GM23338 (cell line): ENCODE measurements around the gene SH3GL3. TPM values are rescaled to one million over a fixed set of nuclear protein-coding genes. Genes with fewer than 3 reads are reported as not detected.

ENCODE experiments used
- ATAC-seq: fragments of 200-7000 bp; cut with Tn5 transposase; 3 replicates; pipeline ENCODE4 v1.9.1; 2020
- DNase-seq: peaks from one replicate; pipeline ENCODE4 v3.0.0-alpha.2; 2015; ENCODE audit warnings: low spot score
- H2AFZ ChIP-seq: fragments of 200-600 bp; sonication (generic); 2 replicates; pipeline ENCODE4 v1.8.0; 2016; ENCODE audit warnings: antibody characterized with exemption, mild to moderate bottlenecking, moderate library complexity
- H3F3A ChIP-seq: fragments of 200-600 bp; sonication (generic); replicated peaks from 2 replicates; pipeline ENCODE4 v1.8.0; 2017; ENCODE audit warnings: antibody characterized with exemption, mixed run types, low read depth
- H3K27ac ChIP-seq: fragments of 200-600 bp; sonication (generic); 2 replicates; pipeline ENCODE4 v1.6.1; 2016; ENCODE audit warnings: low read depth
- H3K27me3 ChIP-seq: fragments of 200-600 bp; sonication (generic); 2 replicates; pipeline ENCODE4 v1.8.0; 2016; ENCODE audit warnings: mild to moderate bottlenecking, mixed run types, moderate library complexity; ENCODE audit not compliant: insufficient read depth
- H3K36me3 ChIP-seq: fragments of 200-600 bp; sonication (generic); 2 replicates; pipeline ENCODE4 v1.8.0; 2016; ENCODE audit warnings: mild to moderate bottlenecking; ENCODE audit not compliant: insufficient read depth
- H3K4me1 ChIP-seq: fragments of 200-600 bp; sonication (generic); 2 replicates; pipeline ENCODE4 v1.8.0; 2016; ENCODE audit warnings: mild to moderate bottlenecking, moderate library complexity; ENCODE audit not compliant: insufficient read depth
- H3K4me2 ChIP-seq: fragments of 200-600 bp; sonication (generic); 2 replicates; pipeline ENCODE4 v1.7.1; 2017; ENCODE audit warnings: mixed run types
- H3K4me3 ChIP-seq: fragments of 200-600 bp; sonication (generic); 2 replicates; pipeline ENCODE4 v1.6.1; 2016; ENCODE audit warnings: mixed run types
- H3K79me2 ChIP-seq: fragments of 200-600 bp; sonication (generic); replicated peaks from 2 replicates; pipeline ENCODE4 v1.8.0; 2017; ENCODE audit warnings: mild to moderate bottlenecking; ENCODE audit not compliant: insufficient read depth
- H3K9me2 ChIP-seq: fragments of 200-600 bp; sonication (generic); 2 replicates; pipeline ENCODE4 v1.8.0; 2017; ENCODE audit not compliant: insufficient read depth
- H4K20me1 ChIP-seq: fragments of 200-600 bp; sonication (generic); replicated peaks from 2 replicates; pipeline ENCODE4 v1.8.0; 2017; ENCODE audit warnings: mild to moderate bottlenecking; ENCODE audit not compliant: insufficient read depth
- H3K27ac Mint-ChIP-seq: 2 replicates; pipeline ENCODE4 v1.8.0; 2020; ENCODE audit warnings: inconsistent platforms, mild to moderate bottlenecking, moderate library complexity, mixed read lengths
- H3K27me3 Mint-ChIP-seq: 3 replicates; pipeline ENCODE4 v1.8.0; 2022; ENCODE audit warnings: low read depth, mild to moderate bottlenecking, moderate library complexity, mixed read lengths, inconsistent platforms; ENCODE audit not compliant: insufficient read depth, poor library complexity
- H3K36me3 Mint-ChIP-seq: 3 replicates; pipeline ENCODE4 v1.8.0; 2021; ENCODE audit warnings: low read depth, mild to moderate bottlenecking, inconsistent platforms, moderate library complexity, mixed read lengths
- H3K4me1 Mint-ChIP-seq: 3 replicates; pipeline ENCODE4 v1.8.0; 2020; ENCODE audit warnings: mild to moderate bottlenecking, inconsistent platforms, mixed read lengths
- H3K4me3 Mint-ChIP-seq: 3 replicates; pipeline ENCODE4 v1.8.0; 2021; ENCODE audit warnings: moderate library complexity, mild to moderate bottlenecking, inconsistent platforms, mixed read lengths
- H3K9me3 Mint-ChIP-seq: 3 replicates; pipeline ENCODE4 v1.8.0; 2020; ENCODE audit warnings: moderate library complexity, mild to moderate bottlenecking, inconsistent platforms, mixed read lengths
- CREB1 ChIP-seq: fragments of 250-450 bp; sonication (Bioruptor Pico); IDR thresholded peaks from 2 replicates; pipeline ENCODE4 v1.5.0; 2020; ENCODE audit warnings: low read depth, mild to moderate bottlenecking, moderate library complexity
- EZH2 ChIP-seq: fragments of 200-600 bp; sonication (generic); IDR thresholded peaks from one replicate; pipeline ENCODE4 v1.8.0; 2017; ENCODE audit warnings: antibody characterized with exemption, mild to moderate bottlenecking, low read depth; ENCODE audit not compliant: unreplicated experiment
- EZH2phosphoT487 ChIP-seq: fragments of 200-600 bp; sonication (generic); IDR thresholded peaks from one replicate; pipeline ENCODE4 v1.8.1; 2018; ENCODE audit warnings: antibody characterized with exemption; ENCODE audit not compliant: unreplicated experiment
- JUNB ChIP-seq: IDR thresholded peaks from one replicate; pipeline ENCODE4 v1.6.1; 2016; ENCODE audit warnings: antibody characterized with exemption; ENCODE audit not compliant: unreplicated experiment
- NANOG ChIP-seq: IDR thresholded peaks from 2 replicates; pipeline ENCODE4 v1.6.1; 2016; ENCODE audit warnings: antibody characterized with exemption, borderline replicate concordance
- POLR2AphosphoS5 ChIP-seq: IDR thresholded peaks from 2 replicates; pipeline ENCODE4 v1.6.1; 2016; ENCODE audit warnings: antibody characterized with exemption, low read depth
- STAT1 ChIP-seq: IDR thresholded peaks from one replicate; pipeline ENCODE4 v1.6.1; 2016; ENCODE audit warnings: antibody characterized with exemption; ENCODE audit not compliant: unreplicated experiment
- ZNF114 ChIP-seq: fragments of 250-450 bp; sonication (Bioruptor Pico); IDR thresholded peaks from 2 replicates; pipeline ENCODE4 v1.5.0; 2020; ENCODE audit warnings: mild to moderate bottlenecking, moderate library complexity
- ZNF331 ChIP-seq: fragments of 250-450 bp; sonication (Bioruptor Pico); IDR thresholded peaks from 2 replicates; pipeline ENCODE4 v1.5.0; 2020; ENCODE audit warnings: low read depth, mild to moderate bottlenecking, moderate library complexity
- polyA plus RNA-seq: library from polyadenylated mRNA; unstranded; fragments of >200 nt; fragmentation: Nextera tagmentation; extraction: Ambion mirVana; gene quantifications from 2 replicates; pipeline ENCODE4 v1.2.1, GENCODE V29; 2016
- total RNA-seq: library from RNA; depleted of rRNA; stranded (reverse); fragments of >200 nt; shearing (Covaris generic); gene quantifications from 2 replicates; pipeline ENCODE4 v1.2.3, GENCODE V29; 2014
- TF ChIP-seq, protein P1 (sequence below): IDR thresholded peaks from one replicate; pipeline ENCODE4 v1.6.1; 2018; ENCODE audit warnings: antibody characterized with exemption; ENCODE audit not compliant: unreplicated experiment
- TF ChIP-seq, protein P2 (sequence below), 2 experiments: fragments of 200-600 bp in 1 of 2; sonication (generic) in 1 of 2; conservative IDR thresholded peaks; 2 replicates each; pipeline versions ENCODE4 v1.5.1 to v1.6.1; 2016 to 2017; ENCODE audit warnings: antibody characterized with exemption in 2 of 2, low read depth in 2 of 2, mild to moderate bottlenecking in 2 of 2, moderate library complexity in 1 of 2
- TF ChIP-seq, protein P3 (sequence below): IDR thresholded peaks from 2 replicates; pipeline ENCODE4 v1.6.1; 2016; ENCODE audit warnings: antibody characterized with exemption
- TF ChIP-seq, protein P4 (sequence below): fragments of 250-450 bp; sonication (Bioruptor Pico); IDR thresholded peaks from 2 replicates; pipeline ENCODE4 v1.5.0; 2020; ENCODE audit warnings: mild to moderate bottlenecking, moderate library complexity

SH3GL3 gene
- total and polyA plus RNA-seq, 2 experiments from 2014 or later: 15.9 to 21.1 TPM

DNA sequence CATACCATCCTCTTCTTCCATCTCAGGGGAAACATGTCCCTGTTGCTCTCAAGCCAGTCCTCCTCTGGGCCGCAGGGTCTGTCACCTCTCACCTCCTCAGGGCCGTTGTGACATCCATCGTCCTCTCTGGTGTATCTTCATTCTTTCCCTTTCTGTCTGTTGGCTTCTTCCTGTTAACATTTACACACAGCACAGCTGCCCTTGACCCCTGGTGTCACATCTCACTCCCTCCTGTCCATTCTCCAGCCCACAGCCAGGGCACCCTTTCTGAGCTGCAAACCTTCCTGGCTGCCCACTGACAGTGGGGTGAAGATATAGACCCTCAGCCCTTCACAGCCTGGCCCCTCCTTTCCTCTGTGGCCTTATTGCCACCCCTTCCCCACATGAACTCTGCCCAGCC, 127.2 kb downstream of the SH3GL3 start:
- no peaks in the 10 kb centered on the region; the same call in 2 of the 3 replicates for H3K4me1 Mint-ChIP-seq
- H3K36me3 Mint-ChIP-seq: no peaks in the 10 kb centered on the region
- no peaks in the 10 kb centered on the region for H3K79me2 ChIP-seq
- DNase-seq (no peak), ATAC-seq (no peak)
- no peak overlapping the region for H3K4me2 ChIP-seq
- peaks cover 5% of the 10 kb centered on the region for H3K27me3 Mint-ChIP-seq
- TF ChIP-seq EZH2 (no peak), STAT1 (no peak), ZNF331 (CRISPR knock-in tag) (no peak), EZH2phosphoT487 (no peak), NANOG (no peak), CREB1 (CRISPR knock-in tag) (no peak), JUNB (no peak), ZNF114 (CRISPR knock-in tag) (no peak), POLR2AphosphoS5 (no peak)
- TF ChIP-seq, protein P1, sequence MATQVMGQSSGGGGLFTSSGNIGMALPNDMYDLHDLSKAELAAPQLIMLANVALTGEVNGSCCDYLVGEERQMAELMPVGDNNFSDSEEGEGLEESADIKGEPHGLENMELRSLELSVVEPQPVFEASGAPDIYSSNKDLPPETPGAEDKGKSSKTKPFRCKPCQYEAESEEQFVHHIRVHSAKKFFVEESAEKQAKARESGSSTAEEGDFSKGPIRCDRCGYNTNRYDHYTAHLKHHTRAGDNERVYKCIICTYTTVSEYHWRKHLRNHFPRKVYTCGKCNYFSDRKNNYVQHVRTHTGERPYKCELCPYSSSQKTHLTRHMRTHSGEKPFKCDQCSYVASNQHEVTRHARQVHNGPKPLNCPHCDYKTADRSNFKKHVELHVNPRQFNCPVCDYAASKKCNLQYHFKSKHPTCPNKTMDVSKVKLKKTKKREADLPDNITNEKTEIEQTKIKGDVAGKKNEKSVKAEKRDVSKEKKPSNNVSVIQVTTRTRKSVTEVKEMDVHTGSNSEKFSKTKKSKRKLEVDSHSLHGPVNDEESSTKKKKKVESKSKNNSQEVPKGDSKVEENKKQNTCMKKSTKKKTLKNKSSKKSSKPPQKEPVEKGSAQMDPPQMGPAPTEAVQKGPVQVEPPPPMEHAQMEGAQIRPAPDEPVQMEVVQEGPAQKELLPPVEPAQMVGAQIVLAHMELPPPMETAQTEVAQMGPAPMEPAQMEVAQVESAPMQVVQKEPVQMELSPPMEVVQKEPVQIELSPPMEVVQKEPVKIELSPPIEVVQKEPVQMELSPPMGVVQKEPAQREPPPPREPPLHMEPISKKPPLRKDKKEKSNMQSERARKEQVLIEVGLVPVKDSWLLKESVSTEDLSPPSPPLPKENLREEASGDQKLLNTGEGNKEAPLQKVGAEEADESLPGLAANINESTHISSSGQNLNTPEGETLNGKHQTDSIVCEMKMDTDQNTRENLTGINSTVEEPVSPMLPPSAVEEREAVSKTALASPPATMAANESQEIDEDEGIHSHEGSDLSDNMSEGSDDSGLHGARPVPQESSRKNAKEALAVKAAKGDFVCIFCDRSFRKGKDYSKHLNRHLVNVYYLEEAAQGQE: no peak
- TF ChIP-seq, protein P2, sequence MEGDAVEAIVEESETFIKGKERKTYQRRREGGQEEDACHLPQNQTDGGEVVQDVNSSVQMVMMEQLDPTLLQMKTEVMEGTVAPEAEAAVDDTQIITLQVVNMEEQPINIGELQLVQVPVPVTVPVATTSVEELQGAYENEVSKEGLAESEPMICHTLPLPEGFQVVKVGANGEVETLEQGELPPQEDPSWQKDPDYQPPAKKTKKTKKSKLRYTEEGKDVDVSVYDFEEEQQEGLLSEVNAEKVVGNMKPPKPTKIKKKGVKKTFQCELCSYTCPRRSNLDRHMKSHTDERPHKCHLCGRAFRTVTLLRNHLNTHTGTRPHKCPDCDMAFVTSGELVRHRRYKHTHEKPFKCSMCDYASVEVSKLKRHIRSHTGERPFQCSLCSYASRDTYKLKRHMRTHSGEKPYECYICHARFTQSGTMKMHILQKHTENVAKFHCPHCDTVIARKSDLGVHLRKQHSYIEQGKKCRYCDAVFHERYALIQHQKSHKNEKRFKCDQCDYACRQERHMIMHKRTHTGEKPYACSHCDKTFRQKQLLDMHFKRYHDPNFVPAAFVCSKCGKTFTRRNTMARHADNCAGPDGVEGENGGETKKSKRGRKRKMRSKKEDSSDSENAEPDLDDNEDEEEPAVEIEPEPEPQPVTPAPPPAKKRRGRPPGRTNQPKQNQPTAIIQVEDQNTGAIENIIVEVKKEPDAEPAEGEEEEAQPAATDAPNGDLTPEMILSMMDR (conservative IDR thresholded peaks at IDR 0.05; ENCODE audit: low read depth in 2 of 2): no peak
- TF ChIP-seq, protein P3, sequence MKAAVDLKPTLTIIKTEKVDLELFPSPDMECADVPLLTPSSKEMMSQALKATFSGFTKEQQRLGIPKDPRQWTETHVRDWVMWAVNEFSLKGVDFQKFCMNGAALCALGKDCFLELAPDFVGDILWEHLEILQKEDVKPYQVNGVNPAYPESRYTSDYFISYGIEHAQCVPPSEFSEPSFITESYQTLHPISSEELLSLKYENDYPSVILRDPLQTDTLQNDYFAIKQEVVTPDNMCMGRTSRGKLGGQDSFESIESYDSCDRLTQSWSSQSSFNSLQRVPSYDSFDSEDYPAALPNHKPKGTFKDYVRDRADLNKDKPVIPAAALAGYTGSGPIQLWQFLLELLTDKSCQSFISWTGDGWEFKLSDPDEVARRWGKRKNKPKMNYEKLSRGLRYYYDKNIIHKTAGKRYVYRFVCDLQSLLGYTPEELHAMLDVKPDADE: no peak
- TF ChIP-seq, protein P4, sequence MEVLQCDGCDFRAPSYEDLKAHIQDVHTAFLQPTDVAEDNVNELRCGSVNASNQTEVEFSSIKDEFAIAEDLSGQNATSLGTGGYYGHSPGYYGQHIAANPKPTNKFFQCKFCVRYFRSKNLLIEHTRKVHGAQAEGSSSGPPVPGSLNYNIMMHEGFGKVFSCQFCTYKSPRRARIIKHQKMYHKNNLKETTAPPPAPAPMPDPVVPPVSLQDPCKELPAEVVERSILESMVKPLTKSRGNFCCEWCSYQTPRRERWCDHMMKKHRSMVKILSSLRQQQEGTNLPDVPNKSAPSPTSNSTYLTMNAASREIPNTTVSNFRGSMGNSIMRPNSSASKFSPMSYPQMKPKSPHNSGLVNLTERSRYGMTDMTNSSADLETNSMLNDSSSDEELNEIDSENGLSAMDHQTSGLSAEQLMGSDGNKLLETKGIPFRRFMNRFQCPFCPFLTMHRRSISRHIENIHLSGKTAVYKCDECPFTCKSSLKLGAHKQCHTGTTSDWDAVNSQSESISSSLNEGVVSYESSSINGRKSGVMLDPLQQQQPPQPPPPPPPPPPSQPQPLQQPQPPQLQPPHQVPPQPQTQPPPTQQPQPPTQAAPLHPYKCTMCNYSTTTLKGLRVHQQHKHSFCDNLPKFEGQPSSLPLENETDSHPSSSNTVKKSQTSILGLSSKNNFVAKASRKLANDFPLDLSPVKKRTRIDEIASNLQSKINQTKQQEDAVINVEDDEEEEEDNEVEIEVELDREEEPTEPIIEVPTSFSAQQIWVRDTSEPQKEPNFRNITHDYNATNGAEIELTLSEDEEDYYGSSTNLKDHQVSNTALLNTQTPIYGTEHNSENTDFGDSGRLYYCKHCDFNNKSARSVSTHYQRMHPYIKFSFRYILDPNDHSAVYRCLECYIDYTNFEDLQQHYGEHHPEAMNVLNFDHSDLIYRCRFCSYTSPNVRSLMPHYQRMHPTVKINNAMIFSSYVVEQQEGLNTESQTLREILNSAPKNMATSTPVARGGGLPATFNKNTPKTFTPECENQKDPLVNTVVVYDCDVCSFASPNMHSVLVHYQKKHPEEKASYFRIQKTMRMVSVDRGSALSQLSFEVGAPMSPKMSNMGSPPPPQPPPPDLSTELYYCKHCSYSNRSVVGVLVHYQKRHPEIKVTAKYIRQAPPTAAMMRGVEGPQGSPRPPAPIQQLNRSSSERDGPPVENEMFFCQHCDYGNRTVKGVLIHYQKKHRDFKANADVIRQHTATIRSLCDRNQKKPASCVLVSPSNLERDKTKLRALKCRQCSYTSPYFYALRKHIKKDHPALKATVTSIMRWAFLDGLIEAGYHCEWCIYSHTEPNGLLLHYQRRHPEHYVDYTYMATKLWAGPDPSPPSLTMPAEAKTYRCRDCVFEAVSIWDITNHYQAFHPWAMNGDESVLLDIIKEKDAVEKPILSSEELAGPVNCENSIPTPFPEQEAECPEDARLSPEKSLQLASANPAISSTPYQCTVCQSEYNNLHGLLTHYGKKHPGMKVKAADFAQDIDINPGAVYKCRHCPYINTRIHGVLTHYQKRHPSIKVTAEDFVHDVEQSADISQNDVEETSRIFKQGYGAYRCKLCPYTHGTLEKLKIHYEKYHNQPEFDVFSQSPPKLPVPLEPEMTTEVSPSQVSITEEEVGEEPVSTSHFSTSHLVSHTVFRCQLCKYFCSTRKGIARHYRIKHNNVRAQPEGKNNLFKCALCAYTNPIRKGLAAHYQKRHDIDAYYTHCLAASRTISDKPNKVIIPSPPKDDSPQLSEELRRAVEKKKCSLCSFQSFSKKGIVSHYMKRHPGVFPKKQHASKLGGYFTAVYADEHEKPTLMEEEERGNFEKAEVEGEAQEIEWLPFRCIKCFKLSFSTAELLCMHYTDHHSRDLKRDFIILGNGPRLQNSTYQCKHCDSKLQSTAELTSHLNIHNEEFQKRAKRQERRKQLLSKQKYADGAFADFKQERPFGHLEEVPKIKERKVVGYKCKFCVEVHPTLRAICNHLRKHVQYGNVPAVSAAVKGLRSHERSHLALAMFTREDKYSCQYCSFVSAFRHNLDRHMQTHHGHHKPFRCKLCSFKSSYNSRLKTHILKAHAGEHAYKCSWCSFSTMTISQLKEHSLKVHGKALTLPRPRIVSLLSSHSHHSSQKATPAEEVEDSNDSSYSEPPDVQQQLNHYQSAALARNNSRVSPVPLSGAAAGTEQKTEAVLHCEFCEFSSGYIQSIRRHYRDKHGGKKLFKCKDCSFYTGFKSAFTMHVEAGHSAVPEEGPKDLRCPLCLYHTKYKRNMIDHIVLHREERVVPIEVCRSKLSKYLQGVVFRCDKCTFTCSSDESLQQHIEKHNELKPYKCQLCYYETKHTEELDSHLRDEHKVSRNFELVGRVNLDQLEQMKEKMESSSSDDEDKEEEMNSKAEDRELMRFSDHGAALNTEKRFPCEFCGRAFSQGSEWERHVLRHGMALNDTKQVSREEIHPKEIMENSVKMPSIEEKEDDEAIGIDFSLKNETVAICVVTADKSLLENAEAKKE (CRISPR knock-in tag): no peak
- H3K27me3 ChIP-seq: no peaks in the 10 kb centered on the region
- H3K9me2 ChIP-seq: no peaks in the 10 kb centered on the region
- no peak overlapping the region for H3K27ac ChIP-seq
- H3K4me3 ChIP-seq: no peak overlapping the region
- no peak overlapping the region for H3K4me3 Mint-ChIP-seq
- no peaks in the 10 kb centered on the region for H3F3A ChIP-seq
- no peaks in the 10 kb centered on the region for H3K4me1 ChIP-seq
- no peaks in the 10 kb centered on the region for H4K20me1 ChIP-seq
- no peaks in the 10 kb centered on the region for H3K9me3 Mint-ChIP-seq
- no peak overlapping the region for H2AFZ ChIP-seq
- no peaks in the 10 kb centered on the region for H3K36me3 ChIP-seq
- H3K27ac Mint-ChIP-seq: no peak overlapping the region
